Heart left ventricle (tissue), 16 donors: ENCODE data around the gene SETSIP. TPM values are rescaled to one million over a fixed set of nuclear protein-coding genes. Genes with fewer than 3 reads are reported as not detected.

Experiments
- ATAC-seq, 4 donors: fragments of 200-7000 bp; cut with Tn5 transposase; one replicate each; pipeline ENCODE4 v1.9.1; 2020 to 2022; ENCODE audit warnings: moderate library complexity in 4 of 4, mild to moderate bottlenecking in 3 of 4, moderate number of reproducible peaks in 1 of 4
- DNase-seq, 5 donors: peaks; one replicate each; pipeline ENCODE4 v3.0.0-alpha.2; 2020
- H3K27ac ChIP-seq, 12 donors: fragments of 200-600 bp; sonication (generic) in 4 of 12; one replicate each; pipeline versions ENCODE4 v1.5.0 to v1.8.0; 2016 to 2022; ENCODE audit warnings: mild to moderate bottlenecking in 2 of 12
- H3K27me3 ChIP-seq, 9 donors: fragments of 200-600 bp; sonication (generic) in 2 of 9; one replicate each; pipeline versions ENCODE4 v1.5.1 to v1.8.0; 2016 to 2022; ENCODE audit warnings: mild to moderate bottlenecking in 3 of 9
- H3K36me3 ChIP-seq, 9 donors: fragments of 200-600 bp; sonication (generic) in 2 of 9; one replicate each; pipeline versions ENCODE4 v1.5.0 to v1.8.0; 2018 to 2022; ENCODE audit warnings: mild to moderate bottlenecking in 2 of 9
- H3K4me1 ChIP-seq, 12 donors: fragments of 200-600 bp; sonication (generic) in 4 of 12; one replicate each; pipeline versions ENCODE4 v1.5.0 to v1.8.0; 2016 to 2022; ENCODE audit warnings: mild to moderate bottlenecking in 3 of 12
- H3K4me3 ChIP-seq, 12 donors: fragments of 200-600 bp; sonication (generic) in 4 of 12; one replicate each; pipeline versions ENCODE4 v1.5.0 to v1.8.0; 2017 to 2022; ENCODE audit warnings: mild to moderate bottlenecking in 9 of 12, moderate library complexity in 4 of 12
- H3K9me3 ChIP-seq, 12 donors: fragments of 200-600 bp; sonication (generic) in 4 of 12; one replicate each; pipeline versions ENCODE4 v1.5.0 to v1.8.0; 2016 to 2022; ENCODE audit warnings: mild to moderate bottlenecking in 1 of 12
- CTCF ChIP-seq, 12 donors: fragments of 200-600 bp; sonication (generic) in 4 of 12; IDR thresholded peaks; one replicate each; pipeline versions ENCODE4 v1.5.0 to v1.8.0; 2018 to 2022; ENCODE audit warnings: antibody characterized with exemption in 12 of 12, mild to moderate bottlenecking in 5 of 12
- POLR2A ChIP-seq, 2 donors: fragments of 450-650 bp; IDR thresholded peaks; one replicate each; pipeline ENCODE4 v1.6.1; 2017; ENCODE audit warnings: antibody characterized with exemption in 2 of 2, mild to moderate bottlenecking in 2 of 2, moderate library complexity in 2 of 2
- WGBS, 4 donors: extraction: QIAGEN DNeasy Blood & Tissue Kit in 2 of 4; methylation state at CpG; one replicate each; pipeline versions ENCODE4 v1.1.5 to v1.1.7; 2013 to 2018; 5-methylcytosine and 5-hydroxymethylcytosine counted together
- intact Hi-C, 10 donors: fragments of 100-400 bp; cut with DNase I; formaldehyde crosslinking; loops; one replicate each; pipeline versions ENCODE4 v1.11.1 to v1.14.2; 2022
- long read RNA-seq, 3 donors: library from polyadenylated mRNA; unstranded; transcript quantifications; one replicate each; pipeline ENCODE4 v2.0.0, GENCODE V29; 2020 to 2021
- polyA plus RNA-seq, 2 donors: library from polyadenylated mRNA; stranded (reverse); fragments of 200-250 nt; gene quantifications; one replicate each; pipeline ENCODE4 v1.2.3, GENCODE V29; 2013
- total RNA-seq, 9 donors: library from RNA; depleted of rRNA in 2 of 9; stranded (reverse); fragments of >200 nt in 2 of 9; fragmentation: NEBNext Ultra II Directional in 3 of 9; extraction: Animal tissue kit (Norgen Biotek cat#: 25700) in 3 of 9; gene quantifications; one replicate each; pipeline versions ENCODE4 v1.1.0 to v1.2.4, GENCODE V29; 2016 to 2023
- donor health status: ischemic (EF 13 %, LVEDD 7.1; RV severe dilation, severe dysfunction).
- donor health status: healthy with polysubstance abuse.
- donor health status: DM: no; HTN: yes; CAD: no.
- donor health status: DM: no; HTN: no; CAD: no.
- donor health status: ischemic (EF 25% LVEDD 6.9; RV normal size, moderate dysfunction).
- donor health status: ischemic (EF 25% LVEDD 5.7; RV mildly dilated, moderate dysfunction).
- donor health status: healthy.
- donor health status: DM: yes; HTN: yes; CAD: no.
- donor health status: ischemic (EF 35%, LVEDD 5.7; RV mildly dilated, moderate dysfunction).
- donor health status: nonischemic (EF 11% LVEDD 7.7; RV severe dilation, severe dysfunction).
- donor health status: DM: yes; HTN: yes; CAD: no.
- donor health status: PGD.
- donor health status: ischemic (EF 29% LVEDD 5.4; RV normal size, mild dysfunction).
- donor health status: nonischemic (EF 23%, LVEDD 6.1; RV moderate dilation, normal function).

SETSIP gene, protein sequence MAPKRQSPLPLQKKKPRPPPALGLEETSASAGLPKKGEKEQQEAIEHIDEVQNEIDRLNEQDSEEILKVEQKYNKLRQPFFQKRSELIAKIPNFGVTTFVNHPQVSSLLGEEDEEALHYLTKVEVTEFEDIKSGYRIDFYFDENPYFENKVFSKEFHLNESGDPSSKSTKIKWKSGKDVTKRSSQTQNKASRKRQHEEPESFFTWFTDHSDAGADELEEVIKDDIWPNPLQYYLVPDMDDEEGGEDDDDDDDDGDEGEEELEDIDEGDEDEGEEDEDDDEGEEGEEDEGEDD
- total RNA-seq (not detected), polyA plus RNA-seq (not detected)
- long read RNA-seq, donor 1 = 0 reads
- long read RNA-seq, donor 2 = 0 reads
- long read RNA-seq, donor 3 = 0 reads

DNA sequence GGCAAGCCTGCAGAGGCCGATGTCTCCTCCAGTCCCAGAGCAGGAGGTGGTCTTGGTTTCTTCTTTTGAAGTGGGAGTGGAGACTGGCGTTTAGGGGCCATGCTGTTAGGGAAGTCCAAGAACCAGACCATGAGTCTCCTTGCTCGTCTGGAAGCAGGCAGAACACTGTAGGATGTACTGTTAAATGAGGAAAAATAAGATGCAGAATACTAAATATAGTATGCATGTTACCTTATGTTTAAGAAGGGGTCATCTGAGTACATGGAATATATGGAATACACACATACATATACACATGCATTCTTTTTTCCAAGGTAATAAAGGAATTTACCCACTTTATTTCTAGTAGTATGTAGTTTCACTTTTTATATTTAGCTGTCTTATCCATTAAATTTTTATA, at the start of gene SETSIP:
TSS of gene SETSIP (minus strand) at position 101 of the 400 bp plus-strand sequence. CDS start at position 101, 0 bp downstream.
- TF ChIP-seq CTCF (IDR thresholded peaks at IDR 0.05) (no peak), POLR2A (IDR thresholded peaks at IDR 0.05) (no peak)
- H3K4me1 ChIP-seq = peaks cover 0 to 5% (median 1%) of the 10 kb centered on the region in 12 donors
- no peak within 1 kb of the TSS for H3K27ac ChIP-seq
- DNase-seq (no peak), ATAC-seq (no peak)
- H3K27me3 ChIP-seq = no peaks in the 10 kb centered on the region
- WGBS, 4 donors = 67 to 81% (median 75%) methylated on average over 3 of the region's 3 CpGs
- intact Hi-C loops = no loop called here
- H3K4me3 ChIP-seq = no peak within 1 kb of the TSS
- no peaks in the 10 kb centered on the region for H3K9me3 ChIP-seq
- H3K36me3 ChIP-seq = no peaks in the 10 kb centered on the region

DNA sequence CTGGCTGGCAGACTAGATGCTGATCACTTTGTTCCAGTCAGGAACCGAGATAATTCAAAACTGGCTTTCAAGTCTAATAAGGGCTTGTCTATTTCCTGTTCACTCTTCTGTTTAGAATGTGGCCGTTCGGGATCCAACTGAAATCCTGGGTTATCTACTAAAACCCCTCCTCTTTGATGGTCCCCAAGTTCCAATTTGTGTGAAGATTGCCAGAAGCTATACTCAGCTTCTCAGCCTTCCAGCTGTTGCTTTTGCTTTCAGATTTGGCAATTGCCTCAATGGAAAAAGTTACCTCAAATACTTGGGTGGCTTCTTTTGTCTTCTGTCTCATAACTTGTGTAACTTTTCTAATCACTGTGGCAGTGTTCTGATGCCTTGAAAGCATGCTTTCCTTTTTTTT, 48.7 kb upstream of the SETSIP start:
- Histone ChIP-seq H3K9me3 (peaks cover 0 to 4% (median 0%) of the 10 kb centered on the region in 12 donors), H3K36me3 (no peaks in the 10 kb centered on the region), H3K4me1 (peaks cover 0 to 6% (median 0%) of the 10 kb centered on the region in 12 donors), H3K4me3 (no peak overlapping the region), H3K27ac (peak overlapping the region in 2 of 12 donors; percentile 18 to 19), H3K27me3 (no peaks in the 10 kb centered on the region)
- TF ChIP-seq CTCF (IDR thresholded peaks at IDR 0.05) (no peak), POLR2A (IDR thresholded peaks at IDR 0.05) (no peak)
- DNase-seq (no peak), ATAC-seq (peak in 3 of 4 donors; percentile 9 to 34 (median 28))
- intact Hi-C loops = no loop called here
- WGBS, 4 donors = 35 to 44% (median 39%) methylated on average over 3 of the region's 3 CpGs

- Histone ChIP-seq H3K27me3 (no peaks in the 10 kb centered on the region), H3K9me3 (peaks cover 0 to 4% (median 0%) of the 10 kb centered on the region in 12 donors), H3K4me3 (no peak overlapping the region), H3K36me3 (no peaks in the 10 kb centered on the region), H3K4me1 (no peaks in the 10 kb centered on the region), H3K27ac (no peak overlapping the region)
- 68 to 79% (median 73%) methylated on average over 3 of the region's 3 CpGs for WGBS, 4 donors
- DNase-seq (no peak), ATAC-seq (no peak)
- intact Hi-C loops = no loop called here
- TF ChIP-seq CTCF (IDR thresholded peaks at IDR 0.05) (no peak), POLR2A (IDR thresholded peaks at IDR 0.05) (no peak)
Observed at GRCh38 chr1:92118826-92119225, 43.6 kb upstream of the SETSIP start.

GRCh38 chr1:92117526-92117925, 42.3 kb upstream of the SETSIP start:
- no peak overlapping the region for H3K4me3 ChIP-seq
- H3K4me1 ChIP-seq = no peaks in the 10 kb centered on the region
- H3K9me3 ChIP-seq = no peaks in the 10 kb centered on the region
- H3K27me3 ChIP-seq = no peaks in the 10 kb centered on the region
- DNase-seq (no peak), ATAC-seq (no peak)
- no peaks in the 10 kb centered on the region for H3K36me3 ChIP-seq
- H3K27ac ChIP-seq = no peak overlapping the region
- intact Hi-C loops = no loop called here
- no peak for TF ChIP-seq CTCF (IDR thresholded peaks at IDR 0.05)
- no peak for TF ChIP-seq POLR2A (IDR thresholded peaks at IDR 0.05)
- 59 to 65% (median 62%) methylated on average over 2 of the region's 2 CpGs for WGBS, 4 donors
